ENCODE measurements around the gene MTHFR. TPM values are rescaled to one million over a fixed set of nuclear protein-coding genes. Genes with fewer than 3 reads are reported as not detected.

The MTHFR gene
- total and polyA plus RNA-seq, 4 donors = 5.5 to 29.0 (median 18.3) TPM

GRCh38 chr1:11735854-11736745, 69.7 kb downstream of the MTHFR start, which contains the start of gene AGTRAP:
Gene AGTRAP (plus strand): TSS chr1:11736136. CDS start chr1:11736209, 73 bp downstream.
- Histone ChIP-seq H3K36me3 (ENCODE audit: control insufficient read depth in 4 of 4, insufficient read depth in 3 of 4, low read depth in 1 of 4, low read length in 3 of 4) (no peaks in the 10 kb centered on the region), H3K4me3 (ENCODE audit: low read depth in 1 of 3, low read length in 3 of 3) (peak within 1 kb of the TSS; percentile 74 to 91 (median 89)), H3K27me3 (ENCODE audit: control insufficient read depth in 4 of 4, insufficient read depth in 4 of 4, low read length in 3 of 4) (no peaks in the 10 kb centered on the region), H3K9ac (ENCODE audit: low read depth in 1 of 2, low read length in 2 of 2) (peak within 1 kb of the TSS; percentile 32 to 84), H3K9me3 (ENCODE audit: control insufficient read depth in 4 of 4, low read length in 3 of 4) (no peaks in the 10 kb centered on the region), H3K4me1 (ENCODE audit: control insufficient read depth in 4 of 4, insufficient read depth in 4 of 4, low read length in 3 of 4) (peaks cover 1 to 14% (median 11%) of the 10 kb centered on the region in 4 donors), H3K27ac (ENCODE audit: low read depth in 1 of 2, low read length in 2 of 2) (peak within 1 kb of the TSS; percentile 85 to 89)
- TF ChIP-seq FOXA2 (IDR thresholded peaks at IDR 0.05) (no peak), HNF4A (conservative IDR thresholded peaks at IDR 0.05) (no peak), TAF1 (conservative IDR thresholded peaks at IDR 0.05) (no peak), CTCF (IDR thresholded peaks at IDR 0.05; ENCODE audit: low read depth, low read length, missing input control) (no peak), FOXA1 (IDR thresholded peaks at IDR 0.05) (no peak), MAX (IDR thresholded peaks at IDR 0.05) (no peak), REST (IDR thresholded peaks at IDR 0.05) (peak; percentile 96)
- DNase-seq (ENCODE audit: low spot score) = peak; percentile 93
- under 1% methylated on average over 59 of the region's 59 CpGs for WGBS

Small RNAs within 50 kb of the gene (small RNA-seq; reads per million reads assigned to genes)
- gene RF02156 = not detected
- not detected for gene RF02157
- not detected for gene RF02158

Other genes starting within 250 kb of the MTHFR start
- 1 to 10 TPM; 1.7 to 2.9 TPM for gene FBXO2, start 151.5 kb downstream of the MTHFR start, total RNA-seq
- gene FBXO2, start 151.5 kb downstream of the MTHFR start, polyA plus RNA-seq = 10 to 100 TPM in 1 of 2 donors, 1 to 10 TPM in 1; 5.0 to 20.9 TPM
- 1 to 10 TPM; 3.6 to 6.4 TPM for gene FBXO44, start 151.1 kb downstream of the MTHFR start, total RNA-seq
- gene FBXO44, start 151.1 kb downstream of the MTHFR start, polyA plus RNA-seq = 10 to 100 TPM in 1 of 2 donors, 1 to 10 TPM in 1; 7.1 to 13.2 TPM
- 1 to 10 TPM; 5.7 to 7.5 TPM for gene FBXO6, start 141.8 kb downstream of the MTHFR start, total RNA-seq
- 10 to 100 TPM in 1 of 2 donors, 1 to 10 TPM in 1; 7.5 to 15.5 TPM for gene FBXO6, start 141.8 kb downstream of the MTHFR start, polyA plus RNA-seq
- 10 to 100 TPM; 17.5 to 26.2 TPM for gene MAD2L2, start 124.8 kb downstream of the MTHFR start, total RNA-seq
- gene MAD2L2, start 124.8 kb downstream of the MTHFR start, polyA plus RNA-seq = 10 to 100 TPM; 37.6 to 43.1 TPM
- under 1 TPM in 1 of 2 donors, not detected in 1; under 0.01 TPM for gene DRAXIN, start 114.3 kb downstream of the MTHFR start, total RNA-seq
- under 1 TPM in 1 of 2 donors, not detected in 1; 0.01 TPM for gene DRAXIN, start 114.3 kb downstream of the MTHFR start, polyA plus RNA-seq
- gene AGTRAP, start 69.8 kb downstream of the MTHFR start, total RNA-seq = 10 to 100 TPM in 1 of 2 donors, 1 to 10 TPM in 1; 8.5 to 19.3 TPM
- 10 to 100 TPM; 16.0 to 19.0 TPM for gene AGTRAP, start 69.8 kb downstream of the MTHFR start, polyA plus RNA-seq
- not detected for gene C1orf167, start 43.8 kb downstream of the MTHFR start, total RNA-seq
- gene C1orf167, start 43.8 kb downstream of the MTHFR start, polyA plus RNA-seq = under 1 TPM in 1 of 2 donors, not detected in 1; 0.37 TPM
- 1 to 10 TPM; 5.6 to 9.0 TPM for gene CLCN6, start 227 bp upstream of the MTHFR start, total RNA-seq
- 1 to 10 TPM; 5.0 to 7.3 TPM for gene CLCN6, start 227 bp upstream of the MTHFR start, polyA plus RNA-seq
- not detected for gene NPPA, start 41.8 kb upstream of the MTHFR start, total RNA-seq
- under 1 TPM in 1 of 2 donors, not detected in 1; 0.12 TPM for gene NPPA, start 41.8 kb upstream of the MTHFR start, polyA plus RNA-seq
- gene NPPB, start 53.0 kb upstream of the MTHFR start, total RNA-seq = not detected
- gene NPPB, start 53.0 kb upstream of the MTHFR start, polyA plus RNA-seq = not detected
- gene KIAA2013, start 120.5 kb upstream of the MTHFR start, total RNA-seq = 10 to 100 TPM; 26.3 to 77.5 TPM
- 10 to 100 TPM; 16.8 to 39.6 TPM for gene KIAA2013, start 120.5 kb upstream of the MTHFR start, polyA plus RNA-seq
- gene PLOD1, start 128.8 kb upstream of the MTHFR start, total RNA-seq = 10 to 100 TPM; 54.9 to 82.9 TPM
- 10 to 100 TPM; 48.0 to 73.0 TPM for gene PLOD1, start 128.8 kb upstream of the MTHFR start, polyA plus RNA-seq
- 10 to 100 TPM; 36.0 to 87.8 TPM for gene MFN2, start 174.5 kb upstream of the MTHFR start, total RNA-seq
- 10 to 100 TPM; 17.2 to 50.4 TPM for gene MFN2, start 174.5 kb upstream of the MTHFR start, polyA plus RNA-seq
- gene MIIP, start 213.5 kb upstream of the MTHFR start, total RNA-seq = 10 to 100 TPM; 16.4 to 20.6 TPM
- 10 to 100 TPM; 11.1 to 19.2 TPM for gene MIIP, start 213.5 kb upstream of the MTHFR start, polyA plus RNA-seq

Data from liver (tissue), 10 donors.